HuH-7 (cell line): ENCODE measurements around the gene CSGALNACT2.
"Not testable (repeated sequence)": the region's sequence is repeated elsewhere in the genome, so short reads cannot be mapped to it uniquely, and the experiment has no call there.

Source experiments
- DNase-seq: peaks from one replicate; pipeline ENCODE4 v3.0.0; 2011; ENCODE audit warnings: low spot score

Gene CSGALNACT2

DNA sequence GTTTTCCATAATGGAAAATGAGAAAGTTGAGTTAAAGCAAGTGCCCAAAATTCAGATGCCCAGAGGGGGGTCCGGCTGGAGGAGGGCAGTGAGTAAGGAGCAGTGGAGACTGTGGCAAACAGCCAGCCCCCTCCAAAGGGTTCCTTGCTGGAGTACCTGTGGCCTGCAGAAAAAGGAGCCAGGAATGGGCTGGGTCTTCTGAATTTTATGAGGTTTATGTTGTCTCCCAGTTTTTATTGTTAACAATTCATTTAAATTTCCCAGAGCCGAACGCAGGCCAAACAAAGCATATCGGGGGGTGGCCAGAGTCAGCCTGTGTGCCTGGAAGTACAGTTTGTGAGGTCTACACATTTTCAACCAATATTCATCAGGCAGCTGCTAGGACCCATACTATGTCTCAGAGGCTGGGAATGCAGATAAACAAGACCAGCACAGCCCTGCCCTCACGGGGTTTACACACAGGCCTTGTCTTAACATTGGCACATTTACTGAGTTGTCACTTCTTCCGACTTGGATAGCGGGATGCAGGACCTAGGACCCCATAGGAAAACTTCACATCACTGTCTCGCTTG is 12.9 kb upstream of the CSGALNACT2 start:
- no peak for DNase-seq

DNA sequence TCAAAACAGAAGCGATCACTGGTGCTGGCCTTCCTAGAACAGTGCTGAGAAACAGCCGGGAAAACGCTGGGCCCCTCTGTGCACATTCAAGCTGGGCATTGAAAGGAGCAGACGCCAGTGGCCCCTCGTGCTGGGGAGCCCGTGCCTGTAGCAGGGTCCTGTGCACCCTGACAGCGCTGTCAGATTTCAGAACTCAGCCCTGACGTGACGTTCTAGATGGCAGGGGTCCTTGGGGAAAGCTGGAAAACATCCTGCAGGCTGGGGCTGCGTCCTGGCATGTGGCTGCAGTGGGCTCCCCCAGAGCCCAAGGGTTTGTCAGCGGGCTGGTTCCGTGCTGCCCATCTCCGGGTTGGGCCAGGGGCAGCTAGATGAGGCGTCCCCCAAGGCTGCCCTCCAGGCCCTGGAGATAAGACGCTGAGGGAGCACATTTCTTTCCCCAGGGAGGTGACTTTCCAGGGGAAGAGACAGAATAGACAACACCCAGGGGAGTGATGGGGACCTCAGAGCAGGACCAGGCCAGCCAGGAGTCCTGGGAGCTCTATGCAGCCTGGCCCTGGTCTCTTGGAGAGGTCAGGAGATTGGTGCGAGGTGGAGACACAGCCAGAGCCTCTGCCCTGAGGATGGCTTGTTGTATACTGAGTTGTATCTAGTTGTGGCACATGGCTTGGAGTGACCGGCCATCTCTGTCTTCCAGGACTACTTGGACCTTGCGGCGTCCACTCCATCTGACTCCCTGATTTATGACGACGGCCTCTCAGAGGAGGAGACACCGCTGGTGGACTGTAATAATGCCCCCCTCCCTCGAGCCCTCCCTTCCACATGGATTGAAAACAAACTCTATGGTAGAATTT is 12.1 kb upstream of the CSGALNACT2 start:
- no peak for DNase-seq

DNA sequence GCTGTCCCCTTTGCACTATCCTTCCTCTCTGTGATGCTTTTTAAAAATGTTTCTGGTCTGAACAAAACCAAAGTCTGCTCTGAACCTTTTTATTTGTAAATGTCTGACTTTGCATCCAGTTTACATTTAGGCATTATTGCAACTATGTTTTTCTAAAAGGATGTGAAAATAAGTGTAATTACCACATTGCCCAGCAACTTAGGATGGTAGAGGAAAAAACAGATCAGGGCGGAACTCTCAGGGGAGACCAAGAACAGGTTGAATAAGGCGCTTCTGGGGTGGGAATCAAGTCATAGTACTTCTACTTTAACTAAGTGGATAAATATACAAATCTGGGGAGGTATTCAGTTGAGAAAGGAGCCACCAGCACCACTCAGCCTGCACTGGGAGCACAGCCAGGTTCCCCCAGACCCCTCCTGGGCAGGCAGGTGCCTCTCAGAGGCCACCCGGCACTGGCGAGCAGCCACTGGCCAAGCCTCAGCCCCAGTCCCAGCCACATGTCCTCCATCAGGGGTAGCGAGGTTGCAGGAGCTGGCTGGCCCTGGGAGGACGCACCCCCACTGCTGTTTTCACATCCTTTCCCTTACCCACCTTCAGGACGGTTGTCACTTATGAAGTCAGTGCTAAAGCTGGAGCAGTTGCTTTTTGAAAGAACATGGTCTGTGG is 11.4 kb upstream of the CSGALNACT2 start:
- no peak for DNase-seq

DNA sequence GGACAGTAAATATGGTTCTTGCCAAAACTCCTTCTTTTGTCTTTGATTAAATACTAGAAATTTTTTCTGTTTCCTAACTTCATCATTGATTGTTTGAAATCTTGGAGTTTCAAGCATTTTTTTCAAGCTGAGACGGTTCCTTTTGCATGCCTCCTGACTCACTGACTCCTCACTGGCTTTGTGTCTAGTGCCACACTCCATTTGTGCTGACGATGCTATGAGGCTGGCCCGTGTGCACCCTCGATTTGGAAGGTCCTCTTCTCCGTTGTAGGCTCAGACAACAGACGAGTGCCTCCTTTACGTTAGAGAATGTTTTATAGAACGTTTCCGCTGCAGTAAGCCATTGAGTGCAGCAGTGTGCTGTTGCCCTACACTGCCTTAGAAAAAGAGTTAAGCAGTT is 10.8 kb upstream of the CSGALNACT2 start:
- DNase-seq: no peak

DNA sequence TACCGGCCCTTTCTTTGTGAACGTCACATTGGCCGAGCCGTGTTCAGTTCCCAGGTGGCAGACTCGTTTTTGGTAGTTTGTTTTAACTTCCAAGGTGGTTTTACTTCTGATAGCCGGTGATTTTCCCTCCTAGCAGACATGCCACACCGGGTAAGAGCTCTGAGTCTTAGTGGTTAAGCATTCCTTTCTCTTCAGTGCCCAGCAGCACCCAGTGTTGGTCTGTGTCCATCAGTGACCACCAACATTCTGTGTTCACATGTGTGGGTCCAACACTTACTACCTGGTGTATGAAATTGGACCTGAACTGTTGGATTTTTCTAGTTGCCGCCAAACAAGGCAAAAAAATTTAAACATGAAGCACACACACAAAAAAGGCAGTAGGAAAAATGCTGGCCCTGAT is 9.9 kb upstream of the CSGALNACT2 start:
- DNase-seq: no peak

DNA sequence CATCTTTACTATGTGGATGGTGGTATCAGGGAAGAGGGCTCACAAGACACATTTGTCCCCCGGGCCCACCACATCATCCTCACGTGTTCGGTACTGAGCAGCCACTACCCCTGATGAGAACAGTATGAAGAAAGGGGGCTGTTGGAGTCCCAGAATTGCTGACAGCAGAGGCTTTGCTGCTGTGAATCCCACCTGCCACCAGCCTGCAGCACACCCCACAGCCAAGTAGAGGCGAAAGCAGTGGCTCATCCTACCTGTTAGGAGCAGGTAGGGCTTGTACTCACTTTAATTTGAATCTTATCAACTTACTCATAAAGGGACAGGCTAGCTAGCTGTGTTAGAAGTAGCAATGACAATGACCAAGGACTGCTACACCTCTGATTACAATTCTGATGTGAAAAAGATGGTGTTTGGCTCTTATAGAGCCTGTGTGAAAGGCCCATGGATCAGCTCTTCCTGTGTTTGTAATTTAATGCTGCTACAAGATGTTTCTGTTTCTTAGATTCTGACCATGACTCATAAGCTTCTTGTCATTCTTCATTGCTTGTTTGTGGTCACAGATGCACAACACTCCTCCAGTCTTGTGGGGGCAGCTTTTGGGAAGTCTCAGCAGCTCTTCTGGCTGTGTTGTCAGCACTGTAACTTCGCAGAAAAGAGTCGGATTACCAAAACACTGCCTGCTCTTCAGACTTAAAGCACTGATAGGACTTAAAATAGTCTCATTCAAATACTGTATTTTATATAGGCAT is 9.1 kb upstream of the CSGALNACT2 start:
- no peak for DNase-seq

DNA sequence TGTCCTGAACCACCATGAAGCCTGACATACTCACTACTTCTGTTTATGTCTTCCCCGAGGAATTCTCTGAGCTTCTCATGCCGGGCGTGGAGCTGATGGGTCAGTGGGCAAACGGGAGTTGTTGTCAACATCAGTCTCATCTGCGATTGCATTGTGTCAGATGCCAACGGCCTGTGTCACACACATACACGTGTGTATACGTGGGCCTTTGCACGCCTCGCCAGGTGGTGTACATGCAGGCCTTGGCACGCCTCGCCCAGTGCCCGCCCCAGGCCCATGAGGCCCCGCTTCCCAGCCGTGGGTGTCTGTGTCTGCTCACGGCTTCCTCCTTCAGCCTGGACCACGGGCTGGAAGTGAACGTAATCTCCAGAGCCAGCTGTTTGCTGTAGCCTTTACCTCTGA is 7.5 kb upstream of the CSGALNACT2 start:
- no peak for DNase-seq

DNA sequence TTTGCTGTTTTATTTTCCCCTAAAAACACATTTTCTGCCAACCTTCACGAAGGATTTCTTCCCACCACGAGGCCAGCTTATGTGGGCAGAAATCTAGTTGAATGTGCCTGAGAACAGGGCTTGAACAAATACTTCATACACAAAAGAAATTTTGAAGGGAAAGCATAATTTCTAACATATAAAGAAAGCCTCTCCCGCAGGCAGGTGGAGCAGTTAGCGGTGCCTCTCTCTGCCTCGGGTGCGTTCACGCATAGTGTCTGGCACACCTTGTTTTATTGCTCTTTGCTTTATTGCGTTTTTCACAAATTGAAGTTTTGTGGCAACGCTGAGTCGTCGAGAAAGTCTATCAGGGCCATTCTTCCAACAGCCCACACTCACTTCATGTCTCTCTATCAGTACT is 7.0 kb upstream of the CSGALNACT2 start:
- DNase-seq: no peak

DNA sequence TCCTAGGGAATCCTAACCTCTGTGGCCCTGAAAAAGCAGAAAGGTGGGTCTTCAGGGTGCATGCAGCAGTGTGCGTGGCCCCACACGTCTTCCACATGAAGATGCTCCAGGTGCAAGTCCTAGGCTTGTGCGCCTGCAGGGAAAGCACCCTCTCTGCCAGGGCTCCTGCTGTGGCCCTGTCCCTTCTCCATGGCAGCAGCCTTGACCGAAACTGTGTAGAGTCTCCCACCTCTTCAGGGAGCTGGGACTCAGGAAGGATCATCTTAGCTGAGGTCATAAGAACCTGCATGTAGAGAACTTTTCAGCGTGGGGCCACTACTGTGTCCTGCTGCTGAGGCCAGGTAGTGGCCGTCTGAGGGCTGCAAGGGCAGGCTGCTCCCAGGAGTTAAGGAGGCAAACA is 6.3 kb upstream of the CSGALNACT2 start:
- DNase-seq: no peak

DNA sequence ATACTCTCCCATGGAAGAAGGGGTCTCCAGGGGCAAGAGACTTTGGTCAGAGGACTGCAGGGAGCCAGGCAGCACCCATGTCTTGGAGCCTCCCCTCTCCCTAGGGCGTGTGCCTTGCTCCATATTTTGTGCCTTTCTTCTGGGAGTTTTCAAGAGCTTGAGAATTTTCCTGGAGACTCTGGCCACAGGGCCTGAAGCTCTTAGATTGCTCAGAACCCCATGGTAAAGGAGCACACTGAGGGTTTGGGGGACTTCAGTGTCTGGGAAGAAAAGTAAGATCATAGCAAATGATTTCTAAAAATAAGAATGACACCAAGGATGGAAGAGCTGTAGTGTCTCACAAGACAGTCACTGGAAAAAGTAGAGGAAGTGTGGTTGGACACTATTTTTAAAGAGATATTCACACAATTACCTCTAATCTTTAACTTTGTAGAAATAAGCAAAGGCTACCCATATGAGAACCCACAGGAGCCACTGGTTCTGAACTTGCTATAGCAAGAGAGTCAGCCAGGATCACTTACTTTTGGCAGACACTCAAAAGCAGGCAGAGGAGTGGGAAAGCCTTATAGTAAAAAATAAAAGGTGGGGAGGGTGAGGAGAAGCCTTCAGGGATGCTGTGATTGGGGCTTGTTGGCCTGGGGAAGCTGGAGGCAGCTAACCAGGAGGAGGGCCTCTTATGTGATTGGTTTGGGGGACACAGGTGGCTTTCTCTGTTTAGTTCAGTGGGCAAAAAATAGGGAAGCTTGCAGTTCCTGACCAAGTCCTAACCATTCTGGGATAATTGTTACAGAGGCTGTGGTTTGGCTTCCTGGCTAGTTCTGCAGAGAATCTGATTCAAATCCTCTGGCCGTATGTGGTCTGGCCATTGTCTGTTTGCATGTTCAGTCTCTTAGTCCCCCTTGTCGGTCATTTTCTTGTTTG is 5.1 kb upstream of the CSGALNACT2 start:
- DNase-seq: no peak

DNA sequence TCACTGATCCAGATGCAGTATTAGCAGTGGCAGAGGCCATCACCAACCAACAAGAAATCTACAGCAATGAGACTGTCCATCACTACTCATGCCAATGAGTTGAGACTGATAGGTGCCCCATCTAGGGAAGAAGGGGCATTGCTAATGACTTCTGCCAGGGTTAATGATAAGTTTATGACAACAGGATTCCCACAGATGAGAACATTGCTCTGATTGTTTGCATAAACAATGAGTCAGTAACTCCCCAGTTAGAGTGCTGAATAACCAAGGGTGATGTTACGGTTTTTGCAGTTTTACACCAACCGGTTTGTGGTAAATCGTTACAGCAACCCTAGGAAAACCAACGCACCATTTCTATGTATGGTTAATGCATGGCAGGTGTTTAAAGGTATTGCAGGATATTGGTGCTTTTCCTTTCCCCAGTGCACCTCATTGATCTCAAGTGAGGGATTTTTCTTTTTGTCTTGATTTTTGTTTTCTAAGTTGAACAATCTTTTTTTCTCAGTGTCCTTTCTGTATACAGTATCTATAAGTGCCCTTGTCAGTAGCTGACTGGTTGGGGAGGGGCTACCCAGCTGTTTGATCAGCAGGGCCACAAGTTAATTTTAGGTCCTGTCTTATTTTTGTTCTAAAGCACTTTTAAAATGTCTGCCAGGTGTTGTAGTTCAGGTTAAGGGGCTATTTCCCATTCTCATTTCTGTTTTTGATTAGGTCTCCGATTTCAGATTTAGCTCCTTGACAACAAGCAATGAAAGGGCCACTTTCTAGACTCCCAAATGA is 3.9 kb upstream of the CSGALNACT2 start:
- no peak for DNase-seq

DNA sequence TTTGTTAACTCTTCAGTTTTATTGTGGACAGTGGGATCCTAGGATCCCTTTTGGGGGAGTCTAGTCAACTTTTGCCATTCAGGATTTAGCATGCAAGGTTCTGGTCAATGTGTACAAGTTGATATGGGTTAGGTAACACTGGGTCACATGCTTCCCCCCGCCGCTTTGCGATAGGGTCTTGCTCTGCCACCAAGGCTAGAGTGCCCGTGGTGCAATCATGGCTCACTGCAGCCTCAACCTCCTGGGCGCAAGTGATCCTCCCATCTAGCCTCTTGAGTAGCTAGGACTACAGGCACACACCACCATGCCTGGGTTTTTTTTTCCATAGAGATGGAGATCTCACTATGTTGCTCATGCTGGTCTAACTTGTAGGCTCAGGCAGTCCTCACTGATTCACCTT is 3.2 kb upstream of the CSGALNACT2 start:
- no peak for DNase-seq

DNA sequence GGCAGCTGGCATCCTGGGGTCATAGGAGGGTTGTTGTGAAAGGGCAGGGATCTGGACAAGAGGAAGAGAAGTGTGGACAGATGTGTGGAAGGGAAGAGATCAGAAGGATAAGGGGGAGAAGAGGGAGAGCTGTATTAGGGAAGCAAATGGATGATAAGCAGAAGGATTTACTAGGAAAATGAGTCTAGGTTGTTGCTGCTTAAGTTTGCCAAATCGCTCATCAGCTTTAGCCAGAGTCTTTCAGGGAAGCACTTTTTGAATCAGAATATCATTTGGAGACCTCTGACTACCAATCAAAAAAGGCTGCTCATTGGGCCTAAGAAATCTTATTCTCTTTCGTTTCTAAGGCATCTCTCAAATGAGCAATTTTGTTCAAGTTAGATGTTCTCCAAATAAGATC is 2.6 kb upstream of the CSGALNACT2 start:
- no peak for DNase-seq

DNA sequence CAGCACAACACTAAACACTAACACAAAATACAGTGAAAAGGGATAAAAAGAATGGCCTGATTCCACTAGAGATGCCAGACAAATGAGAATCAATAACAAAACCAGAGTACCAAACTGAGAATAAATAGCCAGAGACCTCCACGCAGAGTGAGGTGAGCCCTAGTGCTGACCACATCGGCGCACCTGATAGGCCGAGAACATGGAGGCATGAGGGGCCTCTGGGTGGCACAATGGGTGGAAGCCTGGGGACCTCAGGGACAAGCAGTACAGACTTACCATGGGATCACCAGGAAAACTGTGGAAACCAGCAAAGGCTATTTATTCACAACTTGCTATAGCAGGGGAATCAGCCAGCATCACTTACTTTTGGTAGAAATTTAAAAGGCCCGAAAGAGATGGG is 1.8 kb upstream of the CSGALNACT2 start:
- no peak for DNase-seq

DNA sequence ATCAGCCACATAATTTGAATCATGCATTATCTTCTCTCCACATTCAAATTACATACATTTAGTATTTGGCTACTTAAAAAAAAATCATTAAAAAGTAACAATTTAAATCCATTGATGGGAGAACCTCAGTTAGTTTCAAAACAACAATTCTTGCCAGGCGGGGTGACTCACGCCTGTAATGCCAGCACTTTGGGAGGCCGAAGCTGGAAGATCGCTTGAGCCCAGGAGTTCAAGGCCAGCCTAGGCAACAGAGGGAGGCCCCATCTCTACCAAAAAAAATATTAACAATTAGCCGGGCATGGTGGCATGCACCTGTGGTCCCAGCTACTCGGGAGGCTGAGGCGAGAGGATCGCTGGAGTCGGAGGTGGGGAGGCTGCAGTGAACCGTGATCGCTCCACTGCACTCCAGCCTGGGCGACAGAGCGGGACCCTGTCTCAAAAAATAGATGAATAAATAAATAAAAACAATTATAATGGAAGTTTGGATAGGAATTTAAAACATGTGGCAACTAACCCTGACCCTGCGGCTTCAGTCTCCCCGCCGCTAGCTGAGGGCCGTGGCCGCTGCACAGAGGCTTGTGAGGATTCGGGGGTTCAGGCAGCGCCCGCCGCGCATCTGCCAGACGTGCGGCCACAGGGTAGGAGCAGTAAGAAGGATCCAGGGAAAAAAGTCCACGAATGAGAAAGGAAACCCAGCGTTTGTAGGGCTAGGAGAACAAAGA is 1.1 kb upstream of the CSGALNACT2 start:
- no peak for DNase-seq

DNA sequence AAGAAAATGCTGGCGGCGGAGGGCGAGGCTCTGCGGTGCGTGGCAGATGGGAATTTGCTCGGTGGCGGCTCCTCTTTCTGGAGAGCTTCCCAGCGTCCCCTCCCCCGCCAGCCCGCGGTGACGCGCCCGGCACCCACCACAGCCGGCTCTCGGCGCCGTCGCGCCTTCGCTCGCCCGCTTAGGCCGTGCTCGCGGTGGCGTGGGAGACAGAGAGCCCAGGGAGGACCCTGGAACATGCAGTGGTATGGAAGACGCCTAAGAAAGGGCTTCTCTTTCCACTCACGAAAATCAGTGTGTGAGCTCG is 576 bp upstream of the CSGALNACT2 start:
- no peak for DNase-seq

DNA sequence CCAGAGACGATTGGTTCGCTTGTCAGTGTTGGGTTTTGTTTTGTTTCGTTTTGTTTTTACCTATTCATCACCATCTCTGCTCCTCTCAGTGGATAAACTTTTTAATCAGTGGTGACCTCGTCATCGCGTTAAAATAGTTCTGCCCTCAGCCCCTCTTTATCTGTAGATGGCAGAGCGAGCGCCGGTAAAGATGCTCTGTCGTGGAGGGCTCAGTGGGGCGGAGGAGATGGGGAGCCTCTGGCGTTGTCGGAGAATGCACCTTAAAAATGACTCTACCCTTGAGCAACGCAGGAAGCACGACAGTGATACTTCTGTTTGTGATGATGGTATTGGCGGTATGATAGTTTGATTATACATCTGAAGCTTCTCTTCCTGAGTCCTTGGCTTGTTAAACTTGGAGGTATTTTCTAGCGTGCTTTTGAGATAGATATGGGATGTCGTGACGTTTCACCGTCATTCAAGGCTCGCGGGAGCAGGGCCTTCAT is 554 bp downstream of the CSGALNACT2 start:
- DNase-seq: no peak

DNA sequence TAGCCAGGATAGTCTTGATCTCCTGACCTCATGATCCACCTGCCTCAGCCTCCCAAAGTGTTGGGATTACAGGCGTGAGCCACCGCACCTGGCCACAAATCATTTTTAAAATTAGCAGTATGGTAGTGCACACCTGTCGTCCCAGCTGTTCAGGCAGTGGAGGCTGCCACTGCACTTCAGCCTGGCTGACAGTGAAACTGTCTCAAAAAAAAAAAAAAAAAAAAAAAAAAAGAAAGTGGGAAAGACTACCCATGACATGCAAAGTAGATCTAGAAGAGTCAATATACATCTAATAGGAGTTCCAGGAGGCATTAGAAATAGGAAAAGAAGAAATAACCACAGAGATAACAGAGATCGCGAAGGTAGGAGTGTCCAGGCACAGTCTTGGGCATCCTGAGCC is 3.2 kb downstream of the CSGALNACT2 start:
- DNase-seq: no peak

DNA sequence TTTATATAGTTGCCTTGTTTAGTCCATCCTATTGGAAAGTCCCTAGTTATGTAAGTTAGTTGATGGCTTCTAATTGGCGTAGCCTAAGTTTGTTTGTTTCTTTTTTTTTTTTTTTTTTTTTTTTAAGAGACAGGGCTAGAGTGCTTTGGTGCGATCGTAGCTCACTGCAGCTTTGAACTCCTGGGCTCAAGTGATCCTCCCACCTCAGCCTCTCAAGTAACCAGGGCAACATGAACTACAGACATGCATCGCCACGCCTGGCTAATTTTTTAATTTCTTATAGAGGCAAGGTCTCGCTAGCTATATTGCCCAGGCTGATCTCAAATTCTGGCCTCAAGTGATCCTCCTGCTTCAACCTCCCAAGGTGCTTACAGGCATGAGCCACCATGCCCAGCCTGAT is 7.1 kb downstream of the CSGALNACT2 start:
- DNase-seq: no peak

DNA sequence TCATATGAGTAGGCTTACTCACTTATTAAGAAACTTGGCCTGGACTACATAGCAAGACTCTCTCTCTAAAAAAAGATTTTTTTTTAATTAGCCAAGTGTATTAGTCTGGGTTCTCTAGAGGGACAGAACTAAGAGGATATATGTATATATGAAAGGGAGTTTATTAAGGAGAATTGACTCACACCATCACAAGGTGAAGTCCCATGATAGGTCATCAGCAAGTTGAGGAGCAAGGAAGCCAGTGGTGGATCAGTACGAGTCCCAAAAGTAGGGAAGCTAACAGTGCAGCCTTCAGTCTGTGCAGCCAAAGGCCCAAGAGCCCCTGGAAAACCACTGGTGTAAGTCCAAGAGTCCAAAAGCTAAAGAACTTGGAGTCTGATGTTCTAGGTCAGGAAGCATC is 7.7 kb downstream of the CSGALNACT2 start:
- DNase-seq: not testable (repeated sequence)
